GM18499 (cell line): Measurements from ENCODE around the gene FYTTD1.

ENCODE experiments used
- ATAC-seq: cut with Tn5 transposase; IDR thresholded peaks from one replicate; pipeline ENCODE4 v1.9.1; 2021; ENCODE audit warnings: moderate number of reproducible peaks; ENCODE audit not compliant: insufficient read depth, unreplicated experiment

FYTTD1 gene

DNA sequence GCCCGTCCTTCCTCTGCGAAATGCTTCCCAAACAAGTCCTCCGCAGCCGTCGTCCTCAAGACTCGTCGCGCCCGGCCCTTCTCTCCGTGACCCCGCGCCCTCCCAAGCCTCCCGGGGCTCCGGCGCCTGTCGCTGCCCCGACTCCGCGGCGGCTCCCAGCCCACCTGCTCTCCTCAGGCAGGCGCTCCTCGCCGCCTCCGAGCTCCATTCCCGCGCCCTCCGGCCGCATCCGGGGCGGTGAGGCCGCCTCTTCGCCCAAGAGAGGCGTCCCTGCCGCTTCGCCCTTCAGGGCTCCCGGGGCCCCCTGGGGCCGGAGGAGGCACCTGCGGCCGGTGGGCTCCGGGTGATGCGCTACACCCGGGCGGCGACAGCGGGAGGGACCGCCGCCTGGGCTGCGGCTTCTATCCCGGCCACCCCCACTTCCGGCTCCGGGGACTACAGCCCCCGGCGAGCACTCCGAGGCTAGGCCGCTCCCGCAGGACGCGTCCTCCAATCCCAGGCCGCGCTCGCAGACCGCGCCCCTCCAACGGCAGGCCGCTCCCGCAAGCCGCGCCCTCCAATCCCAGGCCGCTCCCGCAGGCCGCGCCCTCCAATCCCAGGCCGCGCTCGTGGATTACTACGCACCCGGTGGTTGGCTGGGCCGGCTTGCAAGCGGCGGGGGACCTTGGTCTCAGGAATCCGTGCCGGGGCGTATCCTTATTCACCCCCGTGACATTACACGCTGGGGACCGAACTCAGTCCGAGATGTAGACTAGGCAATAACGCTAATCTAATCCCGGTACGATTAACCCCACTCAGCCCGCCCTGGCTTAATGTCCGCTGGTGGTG, 13.0 kb upstream of the FYTTD1 start, which contains the start of gene RUBCN:
Gene RUBCN, minus strand, starts transcription at position 414 of the 828 bp plus-strand sequence. Its CDS starts 185 bp downstream, at position 229.
- ATAC-seq: peak; percentile 50

GRCh38 chr3:197737319-197737649, 12.4 kb upstream of the FYTTD1 start:
- ATAC-seq: no peak

GRCh38 chr3:197737749-197738462, 11.8 kb upstream of the FYTTD1 start:
- no peak for ATAC-seq

DNA sequence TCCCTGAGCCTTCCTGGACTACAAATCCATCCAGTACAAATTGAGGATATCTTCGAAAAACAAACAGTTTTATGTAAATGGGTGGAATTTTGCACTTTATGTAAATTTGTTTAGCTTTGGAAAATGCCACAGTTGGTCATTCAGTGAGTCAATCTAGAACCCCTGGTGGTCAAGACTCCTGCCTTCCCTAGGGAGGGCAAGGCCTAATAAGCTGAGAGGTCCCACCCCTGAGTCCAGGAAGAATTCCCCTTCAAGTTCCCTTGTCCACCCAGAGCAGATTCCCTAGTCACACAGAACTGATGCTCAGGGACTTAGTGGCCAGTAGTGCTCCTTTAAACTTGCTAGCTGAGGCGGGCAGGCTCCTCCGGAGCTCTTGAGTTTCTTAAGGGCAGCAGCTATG, 6.9 kb upstream of the FYTTD1 start:
- no peak for ATAC-seq

DNA sequence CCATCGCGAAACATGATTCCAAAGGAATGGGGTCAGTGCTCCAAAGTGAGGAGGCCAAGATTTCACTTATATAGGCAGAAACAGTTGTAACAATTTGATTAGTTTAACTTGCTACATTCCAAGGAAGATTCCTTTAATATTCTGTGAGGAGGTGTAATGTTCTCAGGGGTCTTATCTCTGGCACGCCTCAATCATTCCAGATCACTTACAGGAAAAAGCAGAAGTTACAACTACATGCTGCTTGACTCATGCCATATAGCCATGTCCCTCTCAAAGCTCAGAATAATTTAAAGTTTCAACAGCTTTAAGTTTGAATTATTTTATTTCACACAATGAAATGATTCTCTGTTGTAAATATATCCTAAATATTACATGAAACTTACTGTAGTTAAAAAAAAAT, 3.5 kb upstream of the FYTTD1 start:
- ATAC-seq: no peak

DNA sequence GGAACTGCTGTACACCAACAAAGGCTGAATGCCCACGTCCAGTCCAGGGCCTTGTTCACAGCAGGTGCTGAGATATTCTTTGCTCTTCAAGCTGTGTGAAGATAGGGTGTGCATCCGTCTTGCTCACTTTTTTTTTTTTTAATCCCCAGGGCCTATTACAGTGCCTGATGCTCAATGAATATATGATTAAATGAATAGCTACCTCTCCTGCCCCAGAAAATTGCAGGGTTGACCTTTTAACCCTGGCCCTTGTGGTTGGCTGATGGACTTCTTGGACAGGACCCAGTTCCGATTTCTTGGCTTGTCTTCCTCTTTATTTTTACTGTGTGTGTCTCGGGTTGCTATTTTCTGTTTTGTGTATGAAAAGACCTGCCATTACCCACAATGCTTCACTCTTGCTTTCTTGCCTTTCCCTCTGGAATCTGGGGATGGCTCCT, 2.9 kb upstream of the FYTTD1 start:
- ATAC-seq: no peak

GRCh38 chr3:197748597-197749314, 927 bp upstream of the FYTTD1 start:
- no peak for ATAC-seq

GRCh38 chr3:197749315-197749600, 425 bp upstream of the FYTTD1 start:
- ATAC-seq: peak; percentile 17

DNA sequence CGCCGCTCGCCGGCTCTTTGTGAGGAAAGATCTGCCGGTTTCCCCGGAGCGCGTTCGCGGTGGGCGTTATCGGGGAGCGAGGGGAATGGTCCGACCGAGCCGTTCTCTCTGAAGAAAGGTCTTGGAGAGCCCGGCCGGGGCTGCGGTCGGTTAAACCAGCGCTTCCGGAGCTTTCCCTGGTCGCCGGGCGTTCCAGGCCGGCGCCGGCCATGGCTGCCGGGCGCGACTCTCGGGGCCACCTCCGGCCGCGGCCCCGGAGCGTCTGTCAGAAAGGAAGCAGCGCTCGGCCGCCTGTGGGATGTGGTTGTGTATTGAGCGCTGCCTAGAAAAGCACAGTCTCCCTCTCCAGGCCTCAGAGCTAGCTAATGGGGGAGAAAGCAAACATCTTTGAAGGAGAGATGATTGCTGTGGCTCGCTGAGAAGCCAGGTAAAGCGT, 731 bp downstream of the FYTTD1 start:
- ATAC-seq: no peak

GRCh38 chr3:197750858-197751737, 1.4 kb downstream of the FYTTD1 start:
- ATAC-seq: no peak

GRCh38 chr3:197752107-197752506, 2.4 kb downstream of the FYTTD1 start:
- no peak for ATAC-seq

DNA sequence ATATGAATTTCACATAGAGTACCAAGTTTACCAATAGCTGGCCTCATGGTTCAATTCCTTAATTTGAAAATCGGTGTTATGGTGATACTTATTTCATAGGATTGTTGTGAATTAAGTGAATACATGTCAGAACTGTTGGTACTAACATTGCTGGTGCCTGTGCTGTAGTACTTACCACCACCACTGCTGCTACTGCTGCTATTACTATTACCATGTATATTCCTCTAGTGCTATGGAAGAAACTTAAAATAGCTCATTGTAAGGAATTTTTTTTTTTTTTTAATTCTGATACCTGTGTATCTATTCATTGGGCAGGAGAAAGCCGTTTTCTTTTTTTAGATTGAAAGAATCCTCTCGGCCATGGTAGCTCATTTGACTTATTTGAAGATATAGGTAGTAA, 3.6 kb downstream of the FYTTD1 start:
- no peak for ATAC-seq

- ATAC-seq: no peak
Observed at GRCh38 chr3:197756704-197757103, 7.0 kb downstream of the FYTTD1 start.

DNA sequence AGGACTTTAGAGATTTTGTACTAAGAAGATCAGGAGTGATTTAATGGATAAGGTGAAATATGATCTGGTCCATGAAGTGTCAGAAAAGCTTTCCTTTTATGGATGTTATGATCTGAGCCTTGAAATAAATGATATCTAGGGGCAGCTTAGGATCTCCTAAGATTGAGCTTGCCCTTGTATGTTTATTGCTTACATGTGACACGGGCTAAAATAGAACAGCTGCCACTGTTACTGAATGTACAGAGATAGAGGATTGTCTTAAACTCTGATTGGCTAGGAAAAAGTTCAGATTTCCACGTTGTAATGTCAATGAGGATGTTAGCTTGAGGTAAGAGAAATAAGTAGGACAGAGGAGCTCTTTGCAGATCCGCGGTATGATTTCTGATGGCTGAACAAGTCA, 8.8 kb downstream of the FYTTD1 start:
- no peak for ATAC-seq

GRCh38 chr3:197761784-197762183, 12.1 kb downstream of the FYTTD1 start:
- ATAC-seq: no peak

DNA sequence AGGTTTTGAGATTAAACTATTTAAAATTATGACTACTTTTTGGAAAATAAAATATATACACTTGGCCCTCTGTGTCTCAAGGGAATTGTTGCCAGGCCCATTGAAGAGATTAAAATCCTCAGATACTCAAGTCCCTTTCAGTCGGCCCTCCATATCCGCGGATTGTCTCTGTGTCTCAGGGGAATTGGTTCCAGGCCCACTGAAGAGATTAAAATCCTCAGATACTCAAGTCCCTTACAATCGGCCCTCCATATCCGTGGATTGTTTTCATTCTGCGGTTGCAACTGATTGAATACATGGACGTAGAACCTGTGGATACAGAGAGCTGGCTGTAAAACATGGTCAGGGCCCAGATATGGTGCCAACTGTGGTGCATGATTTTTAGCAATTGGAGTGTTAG, 25.6 kb downstream of the FYTTD1 start:
- no peak for ATAC-seq

- ATAC-seq: no peak
Observed at GRCh38 chr3:197782230-197782629, 32.5 kb downstream of the FYTTD1 start.

GRCh38 chr3:197784019-197784585, 34.4 kb downstream of the FYTTD1 start:
- no peak for ATAC-seq

DNA sequence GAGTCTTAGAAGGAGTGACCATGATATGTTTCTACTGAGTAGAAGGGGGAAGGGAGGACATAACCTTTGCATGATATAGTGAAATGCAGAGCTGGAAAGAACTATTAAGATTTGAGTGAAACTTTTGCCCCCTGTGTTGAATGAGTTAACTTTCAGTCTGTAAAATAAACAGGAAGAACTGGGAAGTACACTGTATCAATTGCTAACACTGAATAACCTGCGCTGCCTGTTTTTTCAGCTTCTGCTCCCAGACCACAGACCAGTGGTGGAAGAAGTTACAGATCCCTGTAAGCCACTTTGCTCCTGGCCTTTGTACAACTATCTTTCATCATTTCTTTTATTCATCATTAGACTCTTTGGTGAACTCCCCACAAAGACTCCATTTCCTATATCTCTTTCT, 37.7 kb downstream of the FYTTD1 start:
- no peak for ATAC-seq

GRCh38 chr3:197789309-197789708, 39.6 kb downstream of the FYTTD1 start:
- ATAC-seq: no peak
